ENCODE measurements around the gene VSTM4. TPM values are rescaled to one million over a fixed set of nuclear protein-coding genes. Genes with fewer than 3 reads are reported as not detected.

The VSTM4 gene
- total RNA-seq, 2 experiments from 2014 or later: not detected

- TF ChIP-seq EZH2phosphoT487 (IDR thresholded peaks at IDR 0.05; ENCODE audit: borderline replicate concordance, low read depth, low read length) (no peak), CTCF (conservative IDR thresholded peaks at IDR 0.05; ENCODE audit: low read length) (no peak)
- Histone ChIP-seq H3K27ac (ENCODE audit: low read depth, low read length, poor library complexity, severe bottlenecking) (no peak overlapping the region), H3K79me2 (ENCODE audit: insufficient read depth, low read depth, low read length) (no peaks in the 10 kb centered on the region), H3K4me3 (ENCODE audit: low read depth, low read length, poor library complexity, severe bottlenecking) (no peak overlapping the region), H4K20me1 (ENCODE audit: insufficient read depth, low read length) (no peaks in the 10 kb centered on the region), H3K9me3 (ENCODE audit: low read length) (no peaks in the 10 kb centered on the region), H3K4me2 (ENCODE audit: low read length) (no peak overlapping the region), H3K36me3 (ENCODE audit: insufficient read depth, low read length) (no peaks in the 10 kb centered on the region), H3K9me2 (ENCODE audit: insufficient read depth, low read length) (no peaks in the 10 kb centered on the region), H2AFZ (ENCODE audit: low read length) (no peak overlapping the region), H3K4me1 (ENCODE audit: insufficient read depth, low read length, poor library complexity, severe bottlenecking) (no peaks in the 10 kb centered on the region)
- no peak for DNase-seq (ENCODE audit: low spot score)
- intact Hi-C loops (cut with micrococcal nuclease; ENCODE audit: unreplicated experiment): no loop called here
- ChIA-PET POLR2A (interaction anchor here (1.8 kb wide), 1 partner anchor 30 kb away, joined by 5 read pairs; no protein-coding TSS in a partner anchor), CTCF (ENCODE audit: unreplicated experiment) (no interaction called here)
- no TSS peak for BruUV-seq (replicated peaks)
Observed at GRCh38 chr10:49039409-49039808, 75.9 kb downstream of the VSTM4 start.

DNA sequence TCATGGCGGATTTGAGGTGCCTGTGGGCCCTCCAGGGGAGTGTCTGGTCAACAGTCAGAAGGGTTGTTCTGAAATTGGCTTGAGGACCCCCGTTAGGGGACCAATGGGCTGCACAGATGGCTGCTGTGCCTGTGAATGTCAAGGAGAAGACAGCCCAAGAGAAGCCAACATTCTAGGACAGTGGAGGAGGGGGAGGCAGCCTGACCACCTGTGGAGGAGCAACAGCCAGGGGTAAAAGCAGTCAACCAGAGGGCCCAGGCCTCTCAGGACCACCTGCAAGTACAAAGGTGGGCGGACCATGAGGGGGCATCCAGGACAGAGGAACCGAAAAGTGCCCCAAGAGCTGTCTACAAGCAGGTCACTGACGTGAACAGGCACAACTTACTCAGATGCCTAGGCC lies 76.6 kb downstream of the VSTM4 start:
- H4K20me1 ChIP-seq (ENCODE audit: insufficient read depth, low read length): no peaks in the 10 kb centered on the region
- CTCF ChIA-PET (ENCODE audit: unreplicated experiment): no interaction called here
- no peak overlapping the region for H3K4me3 ChIP-seq (ENCODE audit: low read depth, low read length, poor library complexity, severe bottlenecking)
- POLR2A ChIA-PET: interaction anchor here (1.4 kb wide), 1 partner anchor 13 kb away, joined by 4 read pairs; no protein-coding TSS in a partner anchor
- no peaks in the 10 kb centered on the region for H3K4me1 ChIP-seq (ENCODE audit: insufficient read depth, low read length, poor library complexity, severe bottlenecking)
- TF ChIP-seq CTCF (conservative IDR thresholded peaks at IDR 0.05; ENCODE audit: low read length) (no peak), EZH2phosphoT487 (IDR thresholded peaks at IDR 0.05; ENCODE audit: borderline replicate concordance, low read depth, low read length) (no peak)
- H3K27ac ChIP-seq (ENCODE audit: low read depth, low read length, poor library complexity, severe bottlenecking): no peak overlapping the region
- H3K4me2 ChIP-seq (ENCODE audit: low read length): no peak overlapping the region
- no TSS peak for BruUV-seq (replicated peaks)
- no peaks in the 10 kb centered on the region for H3K79me2 ChIP-seq (ENCODE audit: insufficient read depth, low read depth, low read length)
- intact Hi-C loops (cut with micrococcal nuclease; ENCODE audit: unreplicated experiment): no loop called here
- DNase-seq (ENCODE audit: low spot score): no peak
- no peaks in the 10 kb centered on the region for H3K9me3 ChIP-seq (ENCODE audit: low read length)
- H3K9me2 ChIP-seq (ENCODE audit: insufficient read depth, low read length): no peaks in the 10 kb centered on the region
- H3K36me3 ChIP-seq (ENCODE audit: insufficient read depth, low read length): no peaks in the 10 kb centered on the region
- no peak overlapping the region for H2AFZ ChIP-seq (ENCODE audit: low read length)

- ChIA-PET POLR2A (interaction anchor here (0.9 to 1.4 kb wide), 2 partner anchors 15 to 26 kb away, joined by 3 to 4 read pairs; no protein-coding TSS in a partner anchor), CTCF (ENCODE audit: unreplicated experiment) (no interaction called here)
- no peak overlapping the region for H3K4me2 ChIP-seq (ENCODE audit: low read length)
- H3K4me3 ChIP-seq (ENCODE audit: low read depth, low read length, poor library complexity, severe bottlenecking): no peak overlapping the region
- intact Hi-C loops (cut with micrococcal nuclease; ENCODE audit: unreplicated experiment): no loop called here
- H3K36me3 ChIP-seq (ENCODE audit: insufficient read depth, low read length): no peaks in the 10 kb centered on the region
- H4K20me1 ChIP-seq (ENCODE audit: insufficient read depth, low read length): no peaks in the 10 kb centered on the region
- no peaks in the 10 kb centered on the region for H3K9me2 ChIP-seq (ENCODE audit: insufficient read depth, low read length)
- no TSS peak for BruUV-seq (replicated peaks)
- H3K79me2 ChIP-seq (ENCODE audit: insufficient read depth, low read depth, low read length): no peaks in the 10 kb centered on the region
- H3K9me3 ChIP-seq (ENCODE audit: low read length): no peaks in the 10 kb centered on the region
- TF ChIP-seq EZH2phosphoT487 (IDR thresholded peaks at IDR 0.05; ENCODE audit: borderline replicate concordance, low read depth, low read length): no peak
- no peak for TF ChIP-seq CTCF (conservative IDR thresholded peaks at IDR 0.05; ENCODE audit: low read length)
- no peak overlapping the region for H3K27ac ChIP-seq (ENCODE audit: low read depth, low read length, poor library complexity, severe bottlenecking)
- DNase-seq (ENCODE audit: low spot score): no peak
- H2AFZ ChIP-seq (ENCODE audit: low read length): no peak overlapping the region
- H3K4me1 ChIP-seq (ENCODE audit: insufficient read depth, low read length, poor library complexity, severe bottlenecking): no peaks in the 10 kb centered on the region
Observed at GRCh38 chr10:49037187-49037586, 78.1 kb downstream of the VSTM4 start.
